ENCODE measurements around the gene KIRREL3. TPM values are rescaled to one million over a fixed set of nuclear protein-coding genes. Genes with fewer than 3 reads are reported as not detected.

Gene KIRREL3
- total and polyA plus RNA-seq, 8 donors: 0.06 to 1.1 (median 0.26) TPM; not detected in 2

DNA sequence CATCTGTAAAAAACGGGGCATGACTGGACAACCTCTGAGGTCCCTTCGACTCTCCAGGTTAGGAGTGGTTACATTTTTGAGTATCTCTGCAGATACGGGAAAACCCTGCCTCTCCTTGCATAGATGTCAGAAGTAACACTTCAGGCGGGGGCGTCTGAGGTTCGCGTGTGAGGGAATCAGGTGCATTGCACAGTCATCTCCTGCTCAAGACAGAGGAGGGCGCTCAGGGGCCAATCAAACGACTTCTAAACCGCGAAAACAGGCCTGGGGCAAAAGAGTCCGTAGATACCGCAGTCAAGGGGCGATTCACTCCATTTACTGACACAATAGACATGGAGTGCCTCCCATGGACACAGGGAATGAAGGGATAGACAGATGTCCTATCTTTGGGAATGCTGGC, 31.7 kb downstream of the KIRREL3 start:
- H3K9me3 ChIP-seq: no peaks in the 10 kb centered on the region
- ATAC-seq: no peak
- TF ChIP-seq CTCF (IDR thresholded peaks at IDR 0.05): no peak
- DNase-seq: no peak
- H3K27me3 ChIP-seq: no peaks in the 10 kb centered on the region
- intact Hi-C loops (cut with DNase I): no loop called here
- H3K4me1 ChIP-seq: no peaks in the 10 kb centered on the region
- whole genome bisulfite sequencing, 2 donors: 30 to 41% methylated on average over 14 of the region's 14 CpGs
- H3K27ac ChIP-seq: no peak overlapping the region
- FAIRE-seq: no peak
- no peak overlapping the region for H3K4me3 ChIP-seq
- no peaks in the 10 kb centered on the region for H3K36me3 ChIP-seq

DNA sequence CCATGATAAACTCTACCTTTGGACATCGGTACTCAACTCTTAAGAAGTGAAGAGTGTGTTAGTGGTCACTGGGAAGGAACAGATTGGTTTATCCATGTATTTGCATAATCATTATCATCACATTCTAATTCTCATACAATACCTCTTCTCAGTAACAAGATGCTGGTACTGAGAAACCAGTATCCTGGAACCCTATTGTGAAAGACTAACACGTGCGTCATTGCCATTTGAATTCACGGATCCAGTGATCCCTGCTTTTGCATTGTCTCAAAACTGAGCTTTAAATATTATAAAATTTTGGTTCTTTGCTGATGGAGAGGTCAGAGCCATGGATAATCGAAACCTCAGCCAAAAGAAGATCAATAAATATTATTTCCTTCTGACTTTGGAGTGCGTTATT, 35.2 kb downstream of the KIRREL3 start:
- H3K4me1 ChIP-seq: no peaks in the 10 kb centered on the region
- H3K36me3 ChIP-seq: no peaks in the 10 kb centered on the region
- FAIRE-seq (no peak), DNase-seq (no peak), ATAC-seq (no peak)
- no peak overlapping the region for H3K4me3 ChIP-seq
- no peak for TF ChIP-seq CTCF (IDR thresholded peaks at IDR 0.05)
- H3K27ac ChIP-seq: no peak overlapping the region
- H3K27me3 ChIP-seq: no peaks in the 10 kb centered on the region
- 64 to 70% methylated on average over 6 of the region's 6 CpGs for WGBS, 2 donors
- H3K9me3 ChIP-seq: no peaks in the 10 kb centered on the region
- intact Hi-C loops (cut with DNase I): no loop called here

- Histone ChIP-seq H3K27me3 (no peaks in the 10 kb centered on the region), H3K4me1 (no peaks in the 10 kb centered on the region), H3K36me3 (no peaks in the 10 kb centered on the region), H3K4me3 (no peak overlapping the region), H3K9me3 (no peaks in the 10 kb centered on the region), H3K27ac (no peak overlapping the region)
- no peak for FAIRE-seq
- ATAC-seq: peak; percentile 40 to 77 (median 70)
- DNase-seq: no peak
- WGBS, 2 donors: 43 to 45% methylated on average over 3 of the region's 3 CpGs
- intact Hi-C loops (cut with DNase I): no loop called here
- no peak for TF ChIP-seq CTCF (IDR thresholded peaks at IDR 0.05)
These were observed 36.8 kb downstream of the KIRREL3 start for GRCh38 chr11:126963603-126964363.

DNA sequence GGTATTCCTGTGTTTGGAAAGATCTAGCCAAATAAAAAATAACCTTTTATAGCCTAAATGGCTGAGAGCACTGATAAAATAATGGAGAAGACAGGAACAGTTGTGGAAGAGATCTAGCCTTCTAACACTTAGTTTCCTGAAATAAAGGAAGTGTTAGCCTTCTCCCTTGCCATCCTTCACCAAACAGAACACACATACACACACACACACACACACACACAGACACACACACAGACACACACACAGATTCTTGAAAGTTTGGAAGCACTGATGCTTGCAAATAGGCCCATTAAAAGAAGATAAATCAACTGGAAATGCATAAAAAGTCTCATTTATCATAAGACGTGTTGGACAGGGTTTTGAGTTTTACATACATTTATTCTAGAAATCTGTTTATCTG, 37.5 kb downstream of the KIRREL3 start:
- ATAC-seq: no peak
- TF ChIP-seq CTCF (IDR thresholded peaks at IDR 0.05): no peak
- Histone ChIP-seq H3K9me3 (no peaks in the 10 kb centered on the region), H3K4me3 (no peak overlapping the region), H3K36me3 (no peaks in the 10 kb centered on the region), H3K4me1 (no peaks in the 10 kb centered on the region), H3K27me3 (no peaks in the 10 kb centered on the region), H3K27ac (no peak overlapping the region)
- intact Hi-C loops (cut with DNase I): no loop called here
- no peak for DNase-seq
- whole genome bisulfite sequencing, 2 donors: 0 to 20% methylated on average over 1 of the region's 1 CpG
- FAIRE-seq: no peak

DNA sequence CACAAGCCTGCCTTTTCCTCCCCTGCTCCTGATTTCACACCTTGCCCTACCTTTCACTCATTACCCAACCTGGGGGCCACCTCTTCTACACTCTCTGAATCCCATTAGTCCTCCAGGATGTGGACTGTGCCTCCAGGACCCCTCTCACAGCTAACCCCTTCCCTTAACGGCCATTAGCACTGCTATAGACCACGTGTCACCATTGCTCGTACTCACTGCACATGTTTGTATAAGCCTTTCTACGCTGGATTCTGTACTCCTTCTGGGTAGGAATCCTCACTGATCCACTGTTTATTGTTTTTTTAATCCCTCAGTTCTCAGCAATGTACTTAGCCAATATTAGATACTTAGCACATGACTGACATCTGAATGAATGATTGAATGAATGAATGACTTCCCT, 40.9 kb downstream of the KIRREL3 start:
- Histone ChIP-seq H3K4me3 (no peak overlapping the region), H3K27me3 (no peaks in the 10 kb centered on the region), H3K36me3 (no peaks in the 10 kb centered on the region), H3K27ac (no peak overlapping the region), H3K4me1 (no peaks in the 10 kb centered on the region), H3K9me3 (no peaks in the 10 kb centered on the region)
- ATAC-seq (no peak), DNase-seq (no peak), FAIRE-seq (no peak)
- intact Hi-C loops (cut with DNase I): no loop called here
- 61 to 71% methylated on average over 4 of the region's 4 CpGs for WGBS, 2 donors
- no peak for TF ChIP-seq CTCF (IDR thresholded peaks at IDR 0.05)

All from pancreas (tissue), 10 donors.